ENCODE data around the gene MED13L. TPM values are rescaled to one million over a fixed set of nuclear protein-coding genes. Genes with fewer than 3 reads are reported as not detected.

Gene MED13L
- total and polyA plus RNA-seq, 2 of the 4 experiments (the other 2 are of a cell fraction) = 17.9 to 49.1 TPM

- BruUV-seq (replicated peaks) = no TSS peak
- H3K56ac ChIP-seq (ENCODE audit: extremely low read depth, insufficient read depth, low read length) = no peak overlapping the region
- no peak overlapping the region for H2AK5ac ChIP-seq (ENCODE audit: low read depth, low read length)
- ATAC-seq (ENCODE audit: low read depth) (no peak), DNase-seq (no peak)
- no peak overlapping the region for H3K4me3 ChIP-seq (ENCODE audit: insufficient read depth, low read depth, low read length)
- no peak overlapping the region for H3K4ac ChIP-seq (ENCODE audit: low read depth, low read length)
- ChIA-PET CTCF (interaction anchor here (0.6 kb wide), 1 partner anchor 19 kb away, joined by 3 read pairs; no protein-coding TSS in a partner anchor), POLR2A (ENCODE audit: unreplicated experiment) (no interaction called here)
- H3K4me1 ChIP-seq (ENCODE audit: control insufficient read depth, insufficient read depth, low read length) = peaks cover 2% of the 10 kb centered on the region
- H3K23ac ChIP-seq (ENCODE audit: low read depth, low read length) = no peak overlapping the region
- no peak overlapping the region for H3K18ac ChIP-seq (ENCODE audit: low read depth, low read length)
- no peak overlapping the region for H4K5ac ChIP-seq (ENCODE audit: low read depth, low read length)
- no peaks in the 10 kb centered on the region for H3K27me3 ChIP-seq (ENCODE audit: control insufficient read depth, insufficient read depth, low read length)
- H3K9me3 ChIP-seq (ENCODE audit: control insufficient read depth, insufficient read depth, low read length) = no peaks in the 10 kb centered on the region
- in situ Hi-C loops (cut with MboI; ENCODE audit: low sequenced_read_pairs) (no loop called here), intact Hi-C loops (cut with micrococcal nuclease) (no loop called here), dilution Hi-C loops (cut with HindIII; ENCODE audit: low sequenced_read_pairs, unreplicated experiment) (no loop called here)
- H3K9ac ChIP-seq (ENCODE audit: low read depth, low read length) = no peak overlapping the region
- H3K79me1 ChIP-seq (ENCODE audit: low read depth in 1 of 2, low read length in 2 of 2) = peaks cover 32 to 80% of the 10 kb centered on the region in 2 experiments
- TF ChIP-seq MAFK (IDR thresholded peaks at IDR 0.05; ENCODE audit: low read depth, low read length) = no peak
- TF ChIP-seq NFE2L2 (IDR thresholded peaks at IDR 0.05; ENCODE audit: low read depth, low read length) = no peak
- no peak for TF ChIP-seq SMC3 (IDR thresholded peaks at IDR 0.05; ENCODE audit: low read depth, low read length)
- no peak for TF ChIP-seq CHD1 (IDR thresholded peaks at IDR 0.05; ENCODE audit: low read depth, low read length)
- no peak for TF ChIP-seq MXI1 (IDR thresholded peaks at IDR 0.05; ENCODE audit: borderline replicate concordance, low read depth, low read length)
- TF ChIP-seq RFX5 (IDR thresholded peaks at IDR 0.05; ENCODE audit: low read depth, low read length) = no peak
- no peak for TF ChIP-seq RCOR1 (IDR thresholded peaks at IDR 0.05; ENCODE audit: insufficient replicate concordance, low read length)
- no peak for TF ChIP-seq CEBPB (IDR thresholded peaks at IDR 0.05; ENCODE audit: low read depth, low read length)
- TF ChIP-seq FOS (IDR thresholded peaks at IDR 0.05; ENCODE audit: low read depth, low read length) = no peak
- TF ChIP-seq RAD21 (IDR thresholded peaks at IDR 0.05; ENCODE audit: low read length) = no peak
- TF ChIP-seq MAZ (IDR thresholded peaks at IDR 0.05; ENCODE audit: borderline replicate concordance, low read depth, low read length) = no peak
- TF ChIP-seq BHLHE40 (IDR thresholded peaks at IDR 0.05; ENCODE audit: low read depth, low read length) = no peak
- TF ChIP-seq CTCF (conservative IDR thresholded peaks at IDR 0.05; ENCODE audit: low read depth, low read length) = no peak
- TF ChIP-seq USF2 (IDR thresholded peaks at IDR 0.05; ENCODE audit: low read depth, low read length) = no peak
- peaks cover 83% of the 10 kb centered on the region for H4K20me1 ChIP-seq (ENCODE audit: insufficient read depth, low read length)
- no peak overlapping the region for H4K91ac ChIP-seq (ENCODE audit: insufficient read depth, low read depth, low read length)
- H2BK20ac ChIP-seq (ENCODE audit: low read depth, low read length) = no peak overlapping the region
- no peak overlapping the region for H2BK120ac ChIP-seq (ENCODE audit: low read depth, low read length)
- H3K4me2 ChIP-seq (ENCODE audit: low read depth, low read length) = no peak overlapping the region
- peaks cover 7% of the 10 kb centered on the region for H3K9me1 ChIP-seq (ENCODE audit: insufficient read depth, low read length)
- no CpG with 5 or more reads among the region's 3 CpGs for WGBS, 2 experiments (ENCODE audit: extremely low coverage in 2 of 2, insufficient read length in 1 of 2)
- H3K36me3 ChIP-seq (ENCODE audit: control insufficient read depth, insufficient read depth, low read length) = no peaks in the 10 kb centered on the region
- no peak overlapping the region for H3K14ac ChIP-seq (replicated peaks; ENCODE audit: low read depth, low read length)
- no peak overlapping the region for H3K27ac ChIP-seq (ENCODE audit: insufficient read depth, low read length)
- no peak overlapping the region for H2BK5ac ChIP-seq (ENCODE audit: low read depth, low read length, poor library complexity, severe bottlenecking)
- no peak overlapping the region for H4K8ac ChIP-seq (ENCODE audit: low read depth in 2 of 2, low read length in 2 of 2)
- no peak overlapping the region for H2AK9ac ChIP-seq (replicated peaks; ENCODE audit: low read depth, low read length, poor library complexity)
- no peak overlapping the region for H2BK15ac ChIP-seq (ENCODE audit: low read depth, low read length)
- no peak overlapping the region for H2AFZ ChIP-seq (replicated peaks; ENCODE audit: low read length, poor library complexity)
Measured at GRCh38 chr12:116174006-116174405, 103.5 kb downstream of the MED13L start.
